Right ventricle myocardium superior (tissue), 1 donor: Measurements from ENCODE around the gene PCNX4. TPM values are rescaled to one million over a fixed set of nuclear protein-coding genes. Genes with fewer than 3 reads are reported as not detected.

Experiments
- ATAC-seq: fragments of 200-7000 bp; cut with Tn5 transposase; one replicate; pipeline ENCODE4 v1.9.1; 2020; ENCODE audit warnings: mild to moderate bottlenecking; ENCODE audit not compliant: poor library complexity
- DNase-seq: peaks from one replicate; pipeline ENCODE4 v3.0.0-alpha.2; 2020
- intact Hi-C: fragments of 100-400 bp; cut with DNase I; formaldehyde crosslinking; loops from one replicate; pipeline ENCODE4 v1.11.2; 2022
- total RNA-seq: library from RNA; stranded (reverse); fragmentation: NEBNext Ultra II Directional; extraction: Animal tissue kit (Norgen Biotek cat#: 25700); gene quantifications from one replicate; pipeline ENCODE4 v1.2.1, GENCODE V29; 2021
- donor health status: DM: no; HTN: yes; CAD: no; lungs with severe emphysema.

Gene PCNX4
- total RNA-seq, 1 donor from 2014 or later = 18.6 TPM

GRCh38 chr14:60188696-60189095 lies 97.0 kb downstream of the PCNX4 start:
- intact Hi-C loops = loop anchor here (5.0 kb wide), 1 partner anchor 226 kb away; no protein-coding TSS in a partner anchor
- no peak for DNase-seq
- no peak for ATAC-seq

GRCh38 chr14:60189923-60190840 lies 98.5 kb downstream of the PCNX4 start:
- no peak for DNase-seq
- ATAC-seq = no peak
- intact Hi-C loops = loop anchor here (5.0 to 10.0 kb wide), 2 partner anchors 228 to 375 kb away; no protein-coding TSS in a partner anchor

GRCh38 chr14:60195179-60195810 lies 103.6 kb downstream of the PCNX4 start:
- DNase-seq = no peak
- intact Hi-C loops = loop anchor here (10.0 kb wide), 1 partner anchor 370 kb away; no protein-coding TSS in a partner anchor
- ATAC-seq = peak; percentile 63

- intact Hi-C loops = loop anchor here (10.0 kb wide), 1 partner anchor 369 kb away; no protein-coding TSS in a partner anchor
- DNase-seq = no peak
- no peak for ATAC-seq
Observed at GRCh38 chr14:60196291-60196690, 104.6 kb downstream of the PCNX4 start.

GRCh38 chr14:60197629-60198303 lies 106.0 kb downstream of the PCNX4 start:
- intact Hi-C loops = loop anchor here (10.0 kb wide), 1 partner anchor 367 kb away; no protein-coding TSS in a partner anchor
- ATAC-seq = no peak

GRCh38 chr14:60199321-60199720 lies 107.6 kb downstream of the PCNX4 start:
- ATAC-seq = no peak
- DNase-seq = no peak
- intact Hi-C loops = loop anchor here (10.0 kb wide), 1 partner anchor 365 kb away; no protein-coding TSS in a partner anchor

More at GRCh38 chr14:60197629-60198303, 106.0 kb downstream of the PCNX4 start:
- no peak for DNase-seq

- ATAC-seq (peak; percentile 51), DNase-seq (no peak)
- intact Hi-C loops = no loop called here
Observed at GRCh38 chr14:60204104-60204842, 112.5 kb downstream of the PCNX4 start.

GRCh38 chr14:60204843-60205774 lies 113.4 kb downstream of the PCNX4 start:
- ATAC-seq (peak; percentile 64), DNase-seq (no peak)
- intact Hi-C loops = no loop called here

- intact Hi-C loops = no loop called here
Observed at GRCh38 chr14:60206249-60206670, 114.5 kb downstream of the PCNX4 start.

GRCh38 chr14:60206837-60207533 lies 115.3 kb downstream of the PCNX4 start:
- ATAC-seq (no peak), DNase-seq (no peak)
- intact Hi-C loops = no loop called here

More at GRCh38 chr14:60206249-60206670, 114.5 kb downstream of the PCNX4 start:
- ATAC-seq (no peak), DNase-seq (no peak)

DNA sequence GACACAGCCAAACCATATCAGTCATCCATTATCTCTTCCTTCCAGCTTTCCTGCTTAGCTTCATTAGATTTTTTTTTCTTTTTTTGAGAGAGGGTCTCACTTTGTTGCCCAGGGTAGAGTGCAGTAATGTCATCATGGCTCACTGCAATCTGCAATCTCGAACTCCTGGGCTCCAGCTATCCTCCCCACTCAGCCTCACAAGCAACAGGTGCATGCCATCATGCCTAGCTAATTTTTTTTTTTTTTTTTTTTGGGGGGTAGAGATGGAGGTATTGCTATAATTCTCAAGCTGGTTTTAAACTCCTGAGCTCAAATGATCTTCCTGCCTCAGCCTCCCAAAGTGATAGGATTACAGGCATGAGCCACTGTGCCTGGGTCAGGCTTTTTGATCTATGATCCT lies 119.0 kb downstream of the PCNX4 start:
- intact Hi-C loops = no loop called here
- ATAC-seq (no peak), DNase-seq (no peak)

DNA sequence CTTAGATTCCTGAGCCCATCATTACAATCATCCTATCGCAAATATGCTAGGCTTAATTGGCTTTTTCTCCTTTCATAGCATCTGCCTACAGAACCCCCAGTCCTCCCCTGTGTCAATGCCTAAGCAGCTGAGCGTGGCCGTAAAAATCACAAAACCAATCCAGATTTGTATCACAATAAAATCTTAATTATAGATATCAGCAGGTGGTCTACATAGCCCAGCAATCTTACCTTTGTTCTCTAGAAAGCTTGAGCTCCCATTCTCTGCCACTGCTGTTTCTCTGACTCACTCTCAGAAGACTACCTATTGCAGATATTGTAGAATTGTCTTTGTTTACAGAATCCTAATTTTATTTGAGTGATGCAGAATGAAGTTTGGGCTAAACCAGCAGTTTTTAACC lies 119.4 kb downstream of the PCNX4 start:
- intact Hi-C loops = no loop called here
- no peak for ATAC-seq
- DNase-seq = no peak

DNA sequence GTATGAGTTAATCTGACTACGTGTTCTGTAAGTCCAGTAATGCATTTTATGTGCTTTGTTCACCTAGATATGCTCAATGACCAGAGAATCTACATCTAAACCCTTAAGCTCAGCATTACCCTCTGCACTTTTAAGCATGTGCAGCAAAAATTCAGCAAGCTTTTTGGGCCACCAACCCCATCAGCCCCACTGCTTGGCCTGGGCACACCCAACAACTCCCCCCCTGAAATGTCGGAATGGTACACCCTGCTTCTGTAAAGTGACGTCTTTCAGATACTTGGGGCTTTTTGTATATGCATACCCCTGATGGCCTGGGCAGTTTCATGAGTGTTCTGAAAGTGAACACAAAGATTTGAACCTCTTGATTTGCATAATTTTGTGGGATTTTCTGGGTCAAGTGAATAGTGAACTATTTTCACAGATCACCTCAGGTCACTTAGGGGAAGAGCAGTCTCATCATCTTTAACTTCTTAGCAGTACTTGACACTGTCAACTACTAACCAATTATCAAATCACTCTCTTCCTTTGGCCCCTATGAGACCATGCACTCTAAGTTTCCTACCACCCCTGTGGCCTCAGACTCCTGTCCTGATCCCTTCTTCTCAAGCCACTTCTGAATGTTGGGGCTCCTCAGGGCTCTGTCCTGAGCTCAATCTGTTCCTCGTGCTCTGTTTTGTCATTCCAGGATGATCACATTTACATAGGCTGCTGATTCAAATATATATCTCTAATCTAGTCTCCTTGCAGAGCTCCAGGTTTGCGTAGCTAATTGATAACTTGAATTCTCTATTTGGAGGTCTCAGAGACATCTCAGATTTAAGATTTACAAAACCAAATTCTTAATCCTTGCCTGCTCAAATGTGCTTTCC lies 121.0 kb downstream of the PCNX4 start:
- intact Hi-C loops = no loop called here
- DNase-seq (no peak), ATAC-seq (no peak)

DNA sequence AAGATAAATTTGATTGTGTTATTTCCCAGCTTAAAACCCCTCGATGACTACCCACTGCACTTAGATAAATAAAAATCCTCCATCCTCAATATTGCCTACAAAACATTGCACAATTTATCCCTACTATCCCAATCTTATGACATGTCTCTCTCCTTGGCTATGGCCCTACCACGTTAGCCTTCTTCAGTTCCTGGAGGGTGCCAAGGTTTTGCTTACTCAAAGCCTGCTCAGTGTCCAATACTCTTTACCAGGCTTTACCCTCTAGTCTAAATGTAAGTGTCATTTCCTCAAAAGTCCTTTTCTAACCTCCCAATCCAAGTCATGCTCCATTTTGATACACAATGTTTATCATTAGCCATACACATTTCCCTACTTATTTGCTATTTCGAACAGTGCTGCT lies 122.3 kb downstream of the PCNX4 start:
- intact Hi-C loops = no loop called here
- DNase-seq (no peak), ATAC-seq (no peak)

- intact Hi-C loops = no loop called here
Observed at GRCh38 chr14:60214415-60215126, 122.8 kb downstream of the PCNX4 start.

More at GRCh38 chr14:60214415-60215126, 122.8 kb downstream of the PCNX4 start:
- DNase-seq (no peak), ATAC-seq (no peak)
